Vagina (tissue), 2 donors: ENCODE measurements around the gene MKKS.

Experiments used
- CTCF ChIP-seq, 3 experiments: fragments of 450-650 bp in 2 of 3; fragments of 200-600 bp in 1 of 3; sonication (generic) in 1 of 3; IDR thresholded peaks; one replicate each; pipeline ENCODE4 v1.5.1; 2017 to 2019; ENCODE audit warnings: antibody characterized with exemption in 3 of 3, mild to moderate bottlenecking in 2 of 3, moderate library complexity in 2 of 3
- POLR2A ChIP-seq, 2 donors: fragments of 450-650 bp; IDR thresholded peaks; one replicate each; pipeline ENCODE4 v1.6.1; 2017; ENCODE audit warnings: antibody characterized with exemption in 2 of 2, mild to moderate bottlenecking in 2 of 2, moderate library complexity in 2 of 2
- POLR2AphosphoS5 ChIP-seq, 2 donors: sonication (generic); formaldehyde crosslinking; IDR thresholded peaks; one replicate each; pipeline ENCODE4 v1.9.0; 2017; ENCODE audit warnings: antibody characterized with exemption in 2 of 2, mild to moderate bottlenecking in 2 of 2, low read depth in 1 of 2; ENCODE audit not compliant: insufficient read depth in 1 of 2

GRCh38 chr20:10476319-10476724, 42.3 kb upstream of the MKKS start:
- TF ChIP-seq CTCF (IDR thresholded peaks at IDR 0.05) (no peak), POLR2AphosphoS5 (IDR thresholded peaks at IDR 0.05; ENCODE audit: insufficient read depth in 1 of 2, low read depth in 1 of 2) (no peak), POLR2A (IDR thresholded peaks at IDR 0.05) (no peak)
